Measurements from ENCODE around the gene TOP3A.

Gene TOP3A

GRCh38 chr17:18331879-18332278 is 17.1 kb upstream of the TOP3A start:
- peaks cover 91% of the 10 kb centered on the region for H3K36me3 Mint-ChIP-seq (ENCODE audit: low read depth)
- peak overlapping the region; percentile 58 for H3K27ac Mint-ChIP-seq
- H3K4me3 Mint-ChIP-seq: no peak overlapping the region
- no peaks in the 10 kb centered on the region for H3K27me3 Mint-ChIP-seq
- no peak for DNase-seq
- H3K4me1 Mint-ChIP-seq (ENCODE audit: low read depth): peaks cover 19% of the 10 kb centered on the region
- H3K9me3 Mint-ChIP-seq: no peaks in the 10 kb centered on the region

GRCh38 chr17:18328643-18329204 is 13.9 kb upstream of the TOP3A start:
- H3K27me3 Mint-ChIP-seq: no peaks in the 10 kb centered on the region
- no peak for DNase-seq
- peaks cover 91% of the 10 kb centered on the region for H3K36me3 Mint-ChIP-seq (ENCODE audit: low read depth)
- H3K4me3 Mint-ChIP-seq: no peak overlapping the region
- peaks cover 38% of the 10 kb centered on the region for H3K4me1 Mint-ChIP-seq (ENCODE audit: low read depth)
- no peaks in the 10 kb centered on the region for H3K9me3 Mint-ChIP-seq
- H3K27ac Mint-ChIP-seq: peak overlapping the region; percentile 44

- H3K9me3 Mint-ChIP-seq: no peaks in the 10 kb centered on the region
These were observed 12.8 kb upstream of the TOP3A start for GRCh38 chr17:18327556-18327955.

GRCh38 chr17:18327093-18327492 is 12.3 kb upstream of the TOP3A start:
- H3K27me3 Mint-ChIP-seq: no peaks in the 10 kb centered on the region
- H3K36me3 Mint-ChIP-seq (ENCODE audit: low read depth): peaks cover 97% of the 10 kb centered on the region
- DNase-seq: no peak
- H3K4me1 Mint-ChIP-seq (ENCODE audit: low read depth): peaks cover 29% of the 10 kb centered on the region
- H3K9me3 Mint-ChIP-seq: no peaks in the 10 kb centered on the region
- H3K27ac Mint-ChIP-seq: peak overlapping the region; percentile 63
- H3K4me3 Mint-ChIP-seq: no peak overlapping the region

More at GRCh38 chr17:18327556-18327955, 12.8 kb upstream of the TOP3A start:
- peaks cover 97% of the 10 kb centered on the region for H3K36me3 Mint-ChIP-seq (ENCODE audit: low read depth)
- no peak overlapping the region for H3K4me3 Mint-ChIP-seq
- H3K27me3 Mint-ChIP-seq: no peaks in the 10 kb centered on the region
- peaks cover 34% of the 10 kb centered on the region for H3K4me1 Mint-ChIP-seq (ENCODE audit: low read depth)
- H3K27ac Mint-ChIP-seq: peak overlapping the region; percentile 63
- no peak for DNase-seq

GRCh38 chr17:18326572-18326971 is 11.8 kb upstream of the TOP3A start:
- Mint-ChIP-seq H3K36me3 (ENCODE audit: low read depth) (peaks cover 95% of the 10 kb centered on the region), H3K4me3 (no peak overlapping the region), H3K9me3 (no peaks in the 10 kb centered on the region), H3K27me3 (no peaks in the 10 kb centered on the region), H3K27ac (peak overlapping the region; percentile 89), H3K4me1 (ENCODE audit: low read depth) (peaks cover 24% of the 10 kb centered on the region)
- DNase-seq: no peak

- no peaks in the 10 kb centered on the region for H3K9me3 Mint-ChIP-seq
- H3K27me3 Mint-ChIP-seq: no peaks in the 10 kb centered on the region
- H3K4me1 Mint-ChIP-seq (ENCODE audit: low read depth): peaks cover 19% of the 10 kb centered on the region
- H3K4me3 Mint-ChIP-seq: no peak overlapping the region
- H3K27ac Mint-ChIP-seq: peak overlapping the region; percentile 89
- H3K36me3 Mint-ChIP-seq (ENCODE audit: low read depth): peaks cover 92% of the 10 kb centered on the region
- no peak for DNase-seq
These were observed 11.2 kb upstream of the TOP3A start for GRCh38 chr17:18326039-18326438.

- Mint-ChIP-seq H3K27ac (peak overlapping the region; percentile 89), H3K4me3 (no peak overlapping the region), H3K27me3 (no peaks in the 10 kb centered on the region), H3K9me3 (no peaks in the 10 kb centered on the region), H3K36me3 (ENCODE audit: low read depth) (peaks cover 86% of the 10 kb centered on the region), H3K4me1 (ENCODE audit: low read depth) (peaks cover 34% of the 10 kb centered on the region)
- no peak for DNase-seq
These were observed 9.6 kb upstream of the TOP3A start for GRCh38 chr17:18324140-18325050.

- Mint-ChIP-seq H3K27ac (peak overlapping the region; percentile 89), H3K4me3 (no peak overlapping the region), H3K27me3 (no peaks in the 10 kb centered on the region), H3K9me3 (no peaks in the 10 kb centered on the region), H3K4me1 (ENCODE audit: low read depth) (peaks cover 41% of the 10 kb centered on the region), H3K36me3 (ENCODE audit: low read depth) (peaks cover 86% of the 10 kb centered on the region)
- no peak for DNase-seq
These were observed 8.8 kb upstream of the TOP3A start for GRCh38 chr17:18323507-18324139.

GRCh38 chr17:18323007-18323406 is 8.2 kb upstream of the TOP3A start:
- H3K9me3 Mint-ChIP-seq: no peaks in the 10 kb centered on the region
- H3K36me3 Mint-ChIP-seq (ENCODE audit: low read depth): peaks cover 84% of the 10 kb centered on the region
- H3K4me1 Mint-ChIP-seq (ENCODE audit: low read depth): peaks cover 46% of the 10 kb centered on the region
- DNase-seq: no peak
- peak overlapping the region; percentile 48 for H3K27ac Mint-ChIP-seq
- H3K27me3 Mint-ChIP-seq: no peaks in the 10 kb centered on the region
- H3K4me3 Mint-ChIP-seq: no peak overlapping the region

GRCh38 chr17:18322522-18322921 is 7.7 kb upstream of the TOP3A start:
- H3K4me1 Mint-ChIP-seq (ENCODE audit: low read depth): peaks cover 51% of the 10 kb centered on the region
- H3K36me3 Mint-ChIP-seq (ENCODE audit: low read depth): peaks cover 85% of the 10 kb centered on the region

GRCh38 chr17:18321309-18321708 is 6.5 kb upstream of the TOP3A start:
- Mint-ChIP-seq H3K27me3 (no peaks in the 10 kb centered on the region), H3K27ac (no peak overlapping the region), H3K36me3 (ENCODE audit: low read depth) (peaks cover 86% of the 10 kb centered on the region)

More at GRCh38 chr17:18322522-18322921, 7.7 kb upstream of the TOP3A start:
- no peak for DNase-seq
- Mint-ChIP-seq H3K4me3 (no peak overlapping the region), H3K27ac (peak overlapping the region; percentile 73), H3K27me3 (no peaks in the 10 kb centered on the region), H3K9me3 (no peaks in the 10 kb centered on the region)

GRCh38 chr17:18320301-18320700 is 5.5 kb upstream of the TOP3A start:
- H3K36me3 Mint-ChIP-seq (ENCODE audit: low read depth): peaks cover 86% of the 10 kb centered on the region
- H3K9me3 Mint-ChIP-seq: no peaks in the 10 kb centered on the region
- no peaks in the 10 kb centered on the region for H3K27me3 Mint-ChIP-seq
- no peak for DNase-seq
- H3K4me1 Mint-ChIP-seq (ENCODE audit: low read depth): peaks cover 57% of the 10 kb centered on the region
- peak overlapping the region; percentile 61 for H3K27ac Mint-ChIP-seq
- H3K4me3 Mint-ChIP-seq: no peak overlapping the region

More at GRCh38 chr17:18321309-18321708, 6.5 kb upstream of the TOP3A start:
- no peak for DNase-seq
- no peak overlapping the region for H3K4me3 Mint-ChIP-seq
- peaks cover 60% of the 10 kb centered on the region for H3K4me1 Mint-ChIP-seq (ENCODE audit: low read depth)
- H3K9me3 Mint-ChIP-seq: no peaks in the 10 kb centered on the region

- H3K4me3 Mint-ChIP-seq: peak overlapping the region; percentile 26
These were observed 4.9 kb upstream of the TOP3A start for GRCh38 chr17:18319604-18320256.

GRCh38 chr17:18318771-18319450 is 4.1 kb upstream of the TOP3A start:
- no peak for DNase-seq
- Mint-ChIP-seq H3K9me3 (no peaks in the 10 kb centered on the region), H3K4me1 (ENCODE audit: low read depth) (peaks cover 53% of the 10 kb centered on the region), H3K27ac (peak overlapping the region; percentile 61), H3K4me3 (peak overlapping the region; percentile 26), H3K27me3 (no peaks in the 10 kb centered on the region), H3K36me3 (ENCODE audit: low read depth) (peaks cover 86% of the 10 kb centered on the region)

More at GRCh38 chr17:18319604-18320256, 4.9 kb upstream of the TOP3A start:
- H3K9me3 Mint-ChIP-seq: no peaks in the 10 kb centered on the region
- peaks cover 52% of the 10 kb centered on the region for H3K4me1 Mint-ChIP-seq (ENCODE audit: low read depth)
- no peaks in the 10 kb centered on the region for H3K27me3 Mint-ChIP-seq
- DNase-seq: no peak
- peak overlapping the region; percentile 61 for H3K27ac Mint-ChIP-seq
- H3K36me3 Mint-ChIP-seq (ENCODE audit: low read depth): peaks cover 86% of the 10 kb centered on the region

All from activated T-cell treated with anti-CD3 and anti-CD28 coated beads, Interleukin-2, amount 50 U/mL, for 24 hours (primary cell).